GM03348 (cell line): ENCODE measurements around the gene RGS14.
"Not testable (repeated sequence)": the region's sequence is repeated elsewhere in the genome, so short reads cannot be mapped to it uniquely, and the experiment has no call there.

Source experiments
- DNase-seq: peaks from one replicate; pipeline ENCODE4 v3.0.0; 2012; ENCODE audit warnings: low spot score

RGS14 gene

DNA sequence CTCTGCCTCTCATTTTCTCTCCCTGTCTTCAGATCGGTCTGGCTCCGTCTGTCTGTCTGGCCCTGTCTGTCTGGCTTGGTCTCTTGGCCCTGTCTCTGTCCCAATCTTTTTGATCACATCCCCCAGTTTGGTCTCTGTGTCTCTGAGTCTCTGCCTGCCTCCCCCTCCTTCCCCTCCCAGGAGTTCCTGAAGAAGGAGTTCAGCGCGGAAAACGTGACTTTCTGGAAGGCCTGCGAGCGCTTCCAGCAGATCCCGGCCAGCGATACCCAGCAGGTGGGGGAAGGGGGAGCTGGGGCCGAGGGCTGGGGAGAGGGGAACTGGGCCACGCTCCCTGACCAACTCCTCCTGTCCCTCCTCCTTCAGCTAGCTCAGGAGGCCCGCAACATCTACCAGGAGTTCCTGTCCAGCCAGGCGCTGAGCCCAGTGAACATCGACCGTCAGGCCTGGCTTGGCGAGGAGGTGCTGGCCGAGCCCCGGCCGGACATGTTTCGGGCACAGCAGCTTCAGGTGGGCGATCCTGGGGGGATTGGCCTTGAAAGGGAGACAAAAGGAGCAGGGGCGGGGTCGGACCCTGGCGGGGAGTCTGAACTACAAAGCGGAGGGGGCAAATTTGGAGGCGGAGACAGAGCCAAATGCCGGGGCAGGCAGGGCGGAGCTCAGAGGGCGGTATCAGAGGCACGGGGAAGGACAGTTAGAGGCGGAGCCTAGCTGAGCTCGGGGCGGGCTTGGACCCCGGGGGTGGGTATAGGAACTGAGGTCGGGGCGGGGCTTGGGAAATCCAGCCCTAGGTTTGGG lies 9.0 kb downstream of the RGS14 start:
- DNase-seq, result peak; percentile 96

DNA sequence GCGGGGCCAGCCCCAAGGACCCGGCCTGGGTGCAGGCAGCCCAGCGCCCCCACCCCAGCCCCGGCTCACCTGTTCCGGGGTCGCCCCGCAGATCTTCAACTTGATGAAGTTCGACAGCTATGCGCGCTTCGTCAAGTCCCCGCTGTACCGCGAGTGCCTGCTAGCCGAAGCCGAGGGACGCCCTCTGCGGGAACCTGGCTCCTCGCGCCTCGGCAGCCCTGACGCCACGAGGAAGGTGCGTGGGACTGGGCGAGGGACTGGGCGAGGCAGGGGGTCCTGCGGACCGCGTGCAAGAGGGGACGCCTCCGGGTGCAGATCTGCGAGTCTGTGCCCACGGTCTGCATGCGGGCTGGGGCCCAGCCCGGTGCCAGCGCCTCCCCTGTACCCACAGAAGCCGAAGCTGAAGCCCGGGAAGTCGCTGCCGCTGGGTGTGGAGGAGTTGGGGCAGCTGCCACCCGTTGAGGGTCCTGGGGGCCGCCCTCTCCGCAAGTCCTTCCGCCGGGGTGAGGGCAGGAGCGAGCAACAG lies 9.7 kb downstream of the RGS14 start:
- no peak for DNase-seq

DNA sequence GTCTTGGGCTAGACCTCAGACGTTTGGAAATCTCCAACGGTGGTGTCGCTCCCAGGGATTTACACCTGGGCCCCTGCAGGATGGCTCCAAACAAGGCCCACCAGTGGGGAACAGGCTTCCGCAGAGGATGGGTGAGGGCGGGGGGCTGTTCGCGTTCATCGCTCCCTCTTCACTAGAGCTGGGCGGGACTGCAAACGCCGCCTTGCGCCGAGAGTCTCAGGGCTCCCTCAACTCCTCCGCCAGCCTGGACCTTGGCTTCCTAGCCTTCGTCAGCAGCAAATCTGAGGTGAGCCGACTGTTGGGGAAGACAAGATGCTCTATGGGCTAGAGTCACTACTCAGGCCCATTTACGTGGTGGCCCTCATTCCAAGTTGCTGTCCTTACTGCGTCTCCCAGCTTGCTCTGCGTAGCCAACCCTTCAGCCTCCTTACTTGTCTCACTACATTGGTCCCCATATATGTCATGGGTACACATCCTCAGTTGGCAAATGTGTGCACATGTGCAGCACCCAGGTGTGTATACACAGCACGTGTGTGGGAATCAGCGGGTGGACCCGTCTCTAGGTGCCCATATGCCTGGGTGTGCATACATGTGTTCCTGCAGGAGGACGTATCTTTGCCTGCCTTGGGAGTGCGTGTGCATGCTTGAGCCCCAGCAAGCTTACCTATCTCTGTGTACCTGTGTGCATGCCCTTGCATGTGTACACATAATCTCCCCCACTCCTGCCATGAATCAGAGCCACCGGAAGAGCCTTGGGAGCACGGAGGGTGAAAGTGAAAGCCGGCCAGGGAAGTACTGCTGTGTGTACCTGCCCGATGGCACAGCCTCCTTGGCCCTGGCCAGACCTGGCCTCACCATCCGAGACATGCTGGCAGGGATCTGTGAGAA lies 10.5 kb downstream of the RGS14 start:
- DNase-seq, result no peak

DNA sequence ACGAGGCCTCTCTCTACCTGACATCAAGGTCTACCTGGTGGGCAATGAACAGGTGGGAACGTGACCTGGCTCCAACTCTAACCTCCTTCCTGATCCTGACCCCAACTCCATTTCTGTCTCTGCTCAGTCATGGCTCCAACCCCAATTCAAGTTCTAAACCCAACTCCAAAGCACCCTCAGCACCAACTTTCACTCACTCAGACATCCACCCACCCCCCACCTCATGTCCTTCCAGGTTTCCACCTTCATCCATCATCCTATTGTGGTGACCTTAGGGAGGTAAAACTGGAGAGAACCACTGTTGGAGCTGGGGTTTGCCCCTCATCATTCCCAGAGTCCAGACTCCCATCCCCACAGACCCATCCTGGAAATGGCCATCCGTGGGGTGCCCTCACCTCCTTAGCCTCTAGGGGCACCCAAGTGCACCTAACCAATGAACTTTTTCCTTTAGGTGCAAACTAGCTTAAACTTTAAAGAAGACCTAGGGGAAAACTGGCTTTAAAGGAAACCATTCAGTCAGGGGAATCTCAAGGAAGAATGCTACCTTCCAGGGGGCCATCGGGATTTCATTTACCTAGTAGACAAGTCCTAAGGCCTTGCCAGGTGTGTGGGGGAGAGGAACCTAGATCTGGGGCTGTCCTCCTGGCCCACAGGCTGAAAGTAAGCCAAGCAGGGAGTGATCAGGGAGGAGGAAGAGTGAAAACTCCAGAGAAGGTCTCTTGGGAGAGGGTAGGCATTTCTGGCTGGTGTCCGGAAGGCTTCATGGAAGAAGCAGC lies 11.3 kb downstream of the RGS14 start:
- DNase-seq, result peak; percentile 69

DNA sequence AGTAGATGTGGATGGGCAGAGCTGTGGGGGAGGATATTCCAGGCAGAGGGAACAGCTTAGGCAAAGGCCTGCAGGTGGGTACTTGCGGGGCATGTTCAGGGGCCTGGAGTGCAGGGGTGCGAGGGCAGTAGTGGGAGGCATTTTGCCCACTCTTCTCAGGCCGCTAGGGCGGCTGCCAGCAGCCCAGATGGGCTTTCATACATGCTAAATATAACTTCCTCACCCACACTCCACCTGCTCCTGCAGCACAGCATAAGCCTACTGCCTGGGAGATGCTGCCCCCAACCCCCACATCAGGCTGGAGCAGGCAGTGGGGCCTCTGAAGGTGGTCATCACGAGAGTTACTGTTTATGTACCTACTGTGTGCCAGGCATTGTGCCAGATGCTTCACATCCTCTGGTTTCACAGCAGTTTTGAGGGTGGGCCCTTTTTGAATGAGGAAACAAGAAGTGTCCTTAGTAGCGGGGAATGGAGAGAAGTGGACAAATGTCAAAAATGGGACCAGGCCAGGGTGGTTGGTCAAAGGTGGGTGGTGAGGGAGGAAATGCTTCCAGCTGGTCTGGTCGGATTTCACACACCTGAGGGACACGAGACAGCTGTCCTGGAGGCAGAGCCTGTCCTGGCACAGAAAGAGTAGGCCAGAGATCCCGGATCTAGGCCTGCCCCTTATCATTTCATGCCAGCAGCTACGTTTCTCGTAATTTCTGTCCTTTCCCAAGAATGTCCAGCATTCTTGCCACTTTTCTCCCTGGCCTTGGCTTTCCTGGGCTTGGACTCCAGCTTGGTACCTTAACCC lies 12.1 kb downstream of the RGS14 start:
- DNase-seq, result no peak

DNA sequence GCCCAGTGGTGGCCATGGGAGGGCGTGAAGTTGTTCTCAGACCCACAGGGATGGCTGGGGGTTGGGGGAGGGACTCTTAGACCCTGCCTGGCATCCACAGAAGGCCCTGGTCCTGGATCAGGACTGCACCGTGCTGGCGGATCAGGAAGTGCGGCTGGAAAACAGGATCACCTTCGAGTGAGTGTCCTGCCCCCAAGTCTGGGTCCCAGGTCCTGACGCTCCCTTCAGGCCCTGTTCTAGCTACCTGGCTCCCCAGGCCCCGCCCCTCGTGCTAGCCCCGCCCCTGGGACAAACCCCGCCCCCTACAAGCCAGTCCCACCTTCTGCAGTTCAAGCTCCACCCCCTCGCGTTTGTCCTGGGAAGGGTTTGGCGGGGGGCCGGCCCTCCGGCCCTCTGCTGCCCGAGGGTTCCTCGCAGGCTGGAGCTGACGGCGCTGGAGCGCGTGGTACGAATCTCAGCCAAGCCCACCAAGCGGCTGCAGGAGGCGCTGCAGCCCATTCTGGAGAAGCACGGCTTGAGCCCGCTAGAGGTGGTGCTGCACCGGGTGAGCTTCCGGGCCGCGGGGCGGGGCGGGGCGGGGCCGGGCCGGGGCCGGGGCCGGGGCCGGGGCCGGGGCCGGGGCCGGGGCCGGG lies 12.9 kb downstream of the RGS14 start:
- DNase-seq, result peak; percentile 94

DNA sequence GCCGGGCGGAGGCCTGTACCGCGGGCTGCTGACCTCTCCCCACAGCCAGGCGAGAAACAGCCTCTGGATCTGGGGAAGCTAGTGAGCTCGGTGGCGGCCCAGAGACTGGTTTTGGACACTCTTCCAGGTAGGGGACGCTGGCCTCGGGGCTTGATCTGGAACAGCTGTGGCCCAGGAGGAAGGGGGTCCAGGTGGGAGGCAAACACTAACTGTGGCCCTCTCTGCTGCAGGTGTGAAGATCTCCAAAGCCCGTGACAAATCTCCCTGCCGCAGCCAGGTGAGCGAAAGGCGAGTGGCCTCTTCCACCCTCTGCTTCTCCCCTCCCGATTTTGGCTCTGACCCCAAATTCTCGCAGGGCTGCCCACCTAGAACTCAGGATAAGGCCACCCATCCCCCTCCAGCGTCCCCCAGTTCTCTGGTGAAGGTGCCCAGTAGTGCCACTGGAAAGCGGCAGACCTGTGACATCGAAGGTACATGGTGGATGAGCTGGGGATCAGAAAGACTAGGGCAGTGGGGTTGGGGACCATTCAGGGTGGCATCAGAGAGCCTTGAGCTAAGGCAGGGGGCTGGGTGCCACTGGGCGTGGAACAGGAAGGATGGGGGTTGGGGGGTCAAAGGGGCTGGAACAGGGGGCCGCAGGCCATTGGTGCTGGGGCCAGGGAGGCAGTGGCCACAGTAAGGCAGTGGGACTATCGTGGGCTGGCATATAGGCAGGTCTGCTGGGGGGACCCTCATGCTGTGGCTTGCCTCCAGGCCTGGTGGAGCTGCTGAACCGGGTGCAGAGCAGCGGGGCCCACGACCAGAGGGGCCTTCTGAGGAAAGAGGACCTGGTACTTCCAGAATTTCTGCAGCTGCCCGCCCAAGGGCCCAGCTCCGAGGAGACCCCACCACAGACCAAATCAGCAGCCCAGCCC lies 13.7 kb downstream of the RGS14 start:
- no peak for DNase-seq

DNA sequence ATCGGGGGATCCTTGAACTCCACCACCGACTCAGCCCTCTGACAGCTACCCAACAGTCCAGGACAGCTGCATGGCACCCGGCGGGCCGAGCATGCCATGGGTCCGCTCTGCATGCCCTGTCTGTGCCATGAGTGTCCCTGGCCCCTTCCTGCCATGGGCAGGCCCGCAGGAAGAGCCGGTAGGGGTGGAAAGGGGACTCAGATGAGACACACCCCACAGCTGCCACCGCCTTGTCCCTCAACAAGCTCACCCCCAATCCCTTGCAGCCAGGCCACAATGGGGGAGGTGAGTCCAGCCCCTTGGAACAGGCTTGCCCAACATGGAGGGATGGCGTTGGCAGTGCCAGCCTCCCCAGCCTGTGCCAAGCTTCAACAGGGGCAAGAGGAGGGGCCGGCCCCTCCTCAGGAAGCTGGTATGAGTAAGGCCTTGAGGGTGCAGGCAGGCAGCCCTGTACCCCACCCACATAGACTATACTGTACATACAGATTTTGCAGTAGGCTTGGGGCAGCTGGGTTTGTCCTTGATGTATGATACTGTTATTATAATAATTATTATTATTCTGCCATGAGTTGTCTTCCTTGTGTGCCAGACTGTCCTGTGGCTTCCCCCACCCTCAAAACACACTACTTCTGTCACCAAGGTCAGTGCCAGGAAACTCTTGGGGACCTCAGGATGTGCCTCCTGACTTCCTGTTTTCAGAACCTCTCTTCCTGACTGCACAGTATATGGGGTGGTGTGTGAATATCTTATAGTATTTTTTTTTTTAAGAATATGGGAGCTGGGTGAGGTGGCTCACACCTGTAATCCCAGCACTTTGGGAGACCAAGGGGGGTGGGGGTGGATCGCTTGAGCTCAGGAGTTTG lies 14.5 kb downstream of the RGS14 start:
- no peak for DNase-seq

DNA sequence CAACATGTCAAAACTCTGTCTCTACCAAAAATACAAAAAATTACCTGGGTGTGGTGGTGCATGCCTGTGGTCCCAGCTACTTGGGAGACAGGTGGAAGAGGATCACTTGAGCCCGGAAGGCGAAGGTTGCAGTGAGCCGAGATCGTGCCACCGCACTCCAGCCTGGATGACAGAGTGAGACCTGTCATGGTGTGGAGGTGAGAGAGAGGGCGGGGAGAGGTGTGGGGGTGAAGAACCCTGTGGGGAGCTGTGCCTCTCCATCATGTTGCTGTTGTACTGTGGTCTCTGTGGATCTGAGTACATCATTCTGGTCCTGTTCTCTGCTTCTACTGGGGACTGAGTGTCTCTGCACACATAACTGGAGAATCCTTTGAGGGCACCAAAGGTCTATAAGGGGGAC lies 15.2 kb downstream of the RGS14 start:
- no peak for DNase-seq

DNA sequence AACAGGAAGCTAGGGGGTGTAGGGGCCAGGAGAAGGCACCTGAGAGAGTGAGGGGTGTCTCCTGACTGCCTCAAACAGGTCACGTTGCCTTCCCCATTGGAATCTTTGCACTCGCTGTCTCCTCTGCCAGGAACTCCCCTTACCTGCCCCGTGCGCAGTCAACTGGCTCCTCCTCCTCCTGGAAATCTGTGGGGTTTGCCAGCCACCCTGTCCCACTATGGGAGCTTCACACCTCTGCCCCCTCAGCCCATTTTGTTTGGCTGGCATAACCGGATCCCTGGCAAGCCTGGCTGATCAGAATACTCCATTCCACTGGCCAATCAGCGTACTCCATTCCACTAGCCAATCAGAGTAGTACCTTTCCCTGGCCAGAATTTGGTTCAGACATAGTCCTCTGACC lies 16.1 kb downstream of the RGS14 start:
- DNase-seq, result no peak

DNA sequence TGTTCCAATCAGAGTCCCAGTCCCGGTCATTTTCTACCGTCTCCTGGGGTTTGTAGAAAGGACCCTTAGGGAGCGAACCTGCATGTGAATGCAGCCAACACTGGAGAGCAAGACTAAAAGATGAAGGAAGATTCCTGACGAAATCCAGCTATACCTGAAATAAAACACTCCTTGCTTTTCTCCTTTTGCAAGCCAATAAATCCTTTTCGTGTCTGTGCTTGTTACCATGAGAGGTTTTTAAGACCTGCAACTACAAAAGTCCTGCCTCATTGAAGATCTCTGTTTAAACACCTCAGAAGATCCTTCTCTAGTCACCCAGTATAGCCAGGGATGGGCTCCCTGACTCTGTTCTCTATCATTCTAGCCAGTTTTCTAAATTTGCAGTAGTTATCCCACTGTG lies 16.5 kb downstream of the RGS14 start:
- DNase-seq, result no peak

DNA sequence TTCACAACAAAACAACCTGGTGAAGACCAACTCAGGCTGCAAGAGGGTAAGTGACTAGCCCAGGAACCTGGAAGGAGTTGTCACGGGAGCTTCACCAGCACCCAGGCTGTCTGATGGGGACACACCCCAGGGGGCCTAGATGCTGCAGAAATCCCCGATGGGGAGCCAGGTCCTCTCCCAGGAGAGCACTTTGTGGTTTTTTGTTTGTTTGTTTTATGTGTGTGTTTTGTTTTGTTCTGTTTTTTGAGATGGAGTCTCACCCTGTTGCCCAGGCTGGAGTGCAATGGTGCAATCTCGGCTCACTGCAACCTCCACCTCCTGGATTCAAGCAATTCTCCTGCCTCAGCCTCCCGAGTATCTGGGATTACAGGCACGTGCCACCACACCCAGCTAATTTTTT lies 17.8 kb downstream of the RGS14 start:
- not testable (repeated sequence) for DNase-seq

DNA sequence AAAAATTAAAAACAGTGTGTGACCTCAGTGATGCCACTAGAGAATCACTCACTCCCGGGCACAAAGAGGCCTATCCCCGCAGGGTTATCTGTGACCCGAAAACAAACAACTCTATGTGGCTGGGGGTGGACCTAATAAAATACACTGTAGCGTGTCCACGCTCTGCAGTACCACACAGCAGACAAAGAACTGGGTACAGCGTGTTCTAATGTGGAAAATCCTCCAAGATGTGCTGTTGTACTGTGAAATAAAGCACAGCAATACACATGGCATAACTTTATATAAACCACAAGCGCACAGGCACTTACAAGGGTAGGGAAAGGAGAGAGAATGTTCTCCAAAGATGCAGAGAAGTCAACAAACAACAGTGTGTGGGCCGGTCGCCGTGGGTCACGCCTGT lies 18.4 kb downstream of the RGS14 start:
- no peak for DNase-seq

DNA sequence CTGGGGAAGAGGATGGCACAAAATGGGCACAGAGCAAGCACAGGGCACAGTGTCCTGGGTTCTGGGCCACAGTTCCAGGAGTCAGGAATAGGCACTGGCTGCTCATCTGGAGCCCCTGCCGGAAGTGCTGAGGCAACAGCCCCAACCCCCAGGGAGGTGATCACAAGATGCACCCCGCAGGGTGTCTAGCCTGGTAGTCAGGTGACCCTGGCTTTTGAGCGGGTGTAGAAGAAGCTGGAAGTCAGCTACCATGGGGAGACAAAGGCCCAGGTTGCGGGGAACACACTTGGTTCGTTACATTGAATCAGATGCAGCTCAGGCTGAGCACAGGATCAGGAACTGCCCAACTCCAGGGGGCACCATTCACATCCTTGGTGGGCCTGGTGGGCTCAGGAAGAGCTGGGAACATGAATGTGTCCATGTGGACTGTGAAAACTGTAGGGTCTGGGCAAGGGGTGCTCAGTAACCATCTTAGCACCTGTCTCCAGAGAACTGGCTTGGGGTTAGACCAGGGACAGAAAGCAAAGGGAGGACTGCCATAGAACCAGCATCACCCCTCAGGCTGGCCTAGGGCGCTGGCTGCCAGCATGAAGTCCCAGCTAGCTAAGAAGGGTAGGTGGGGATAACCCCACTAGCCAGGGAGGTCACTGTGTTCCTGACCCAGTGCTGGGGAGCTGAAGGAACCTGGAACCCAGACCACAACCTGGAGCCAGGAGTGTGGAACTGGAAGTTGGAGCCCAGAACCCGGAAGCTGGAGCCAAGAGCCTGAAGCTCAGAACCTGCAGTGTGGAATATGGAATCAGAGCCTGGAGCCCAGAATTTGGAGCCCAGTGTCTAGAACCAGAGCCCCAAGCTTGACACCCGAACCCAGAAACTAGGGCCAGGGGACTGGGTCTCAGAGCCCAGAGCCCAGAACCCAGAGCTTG lies 20.4 kb downstream of the RGS14 start:
- DNase-seq, result no peak

DNA sequence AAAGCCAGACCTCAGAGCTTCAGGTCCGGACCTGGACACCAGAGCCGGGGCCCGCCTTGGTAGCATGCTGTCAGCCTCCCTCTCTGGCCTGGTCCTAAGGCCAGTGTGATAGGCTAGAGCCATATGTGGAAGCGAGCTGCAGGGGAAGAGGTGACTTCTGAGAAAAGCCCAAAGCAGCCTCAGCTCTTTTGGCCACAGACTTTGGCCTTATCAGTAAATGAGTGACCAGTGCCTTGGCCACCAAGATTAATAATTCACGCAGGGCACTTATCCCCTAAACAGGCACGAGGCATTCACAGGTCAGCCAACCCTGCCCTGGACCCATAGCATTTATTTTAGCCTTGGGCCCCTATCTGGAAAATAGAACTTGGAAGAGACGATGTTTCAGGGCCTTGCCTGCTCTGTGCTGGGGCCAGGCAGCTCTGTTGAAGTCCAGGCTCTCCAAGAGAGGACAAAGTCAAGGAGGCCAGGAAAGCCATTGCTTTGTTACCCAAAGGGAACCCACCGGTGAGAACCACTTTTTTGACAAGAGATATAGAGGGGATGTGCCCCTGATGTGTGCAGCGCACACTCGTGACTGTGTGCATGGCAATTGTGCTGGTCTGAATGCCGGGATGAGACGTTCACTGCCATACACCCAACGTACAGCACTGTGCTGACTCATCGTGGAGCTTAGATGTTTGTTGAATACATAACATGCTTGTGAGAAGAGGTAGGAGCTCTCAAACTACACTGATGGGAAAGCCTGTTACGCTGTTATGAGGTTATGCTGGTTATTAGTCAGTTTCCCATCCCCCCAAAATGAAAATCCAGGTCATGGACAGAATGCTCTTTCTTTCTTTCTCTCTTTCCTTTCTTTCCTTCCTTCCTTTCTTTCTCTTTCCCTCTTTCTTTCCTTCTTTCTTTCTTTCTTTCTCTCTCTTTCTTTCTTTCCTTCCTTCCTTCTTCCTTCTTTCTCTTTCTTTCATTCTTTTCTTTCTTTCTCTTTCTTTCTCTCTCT lies 21.5 kb downstream of the RGS14 start:
- peak; percentile 44 for DNase-seq

DNA sequence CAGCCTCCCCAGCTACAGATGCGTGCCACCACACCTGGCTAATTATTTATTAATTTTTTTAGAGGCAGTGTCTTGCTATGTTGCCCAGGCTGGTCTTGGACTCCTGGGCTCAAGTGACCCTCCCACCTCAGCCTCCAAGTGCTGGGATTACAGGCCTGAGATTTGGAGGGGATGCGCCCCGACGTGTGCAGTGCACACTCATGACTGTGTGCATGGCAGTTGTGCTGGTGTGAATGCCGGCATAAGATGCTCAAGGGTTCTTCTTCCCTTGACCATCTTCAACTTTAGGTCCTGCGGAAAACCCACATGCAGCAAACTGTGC lies 23.0 kb downstream of the RGS14 start:
- DNase-seq, result no peak
